GM18867 (cell line): ENCODE measurements around the gene GJC2.
"Not testable (repeated sequence)": the region's sequence is repeated elsewhere in the genome, so short reads cannot be mapped to it uniquely, and the experiment has no call there.

Experiments
- ATAC-seq: cut with Tn5 transposase; IDR thresholded peaks from one replicate; pipeline ENCODE4 v1.9.1; 2021; ENCODE audit warnings: mild to moderate bottlenecking, moderate library complexity; ENCODE audit not compliant: unreplicated experiment

GJC2 gene

GRCh38 chr1:228184152-228184551, 34.4 kb downstream of the GJC2 start:
- ATAC-seq, result no peak

DNA sequence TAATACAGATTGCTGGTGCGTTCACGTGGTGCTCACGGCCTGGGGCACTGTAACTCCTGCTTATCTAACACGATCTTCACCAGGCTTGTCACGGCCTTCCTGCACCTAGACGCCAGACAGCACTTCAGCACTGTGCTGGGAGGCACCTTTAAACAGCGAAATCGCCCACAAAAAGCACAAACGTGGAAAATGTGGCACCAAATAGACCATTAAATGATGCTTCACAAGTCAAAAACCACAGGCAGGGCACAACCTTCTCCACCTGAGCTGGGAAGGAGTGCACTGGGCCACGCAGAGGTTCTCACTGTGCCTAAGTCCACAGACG, 35.9 kb downstream of the GJC2 start:
- ATAC-seq, result no peak

GRCh38 chr1:228188249-228188648, 38.5 kb downstream of the GJC2 start:
- ATAC-seq, result not testable (repeated sequence)

DNA sequence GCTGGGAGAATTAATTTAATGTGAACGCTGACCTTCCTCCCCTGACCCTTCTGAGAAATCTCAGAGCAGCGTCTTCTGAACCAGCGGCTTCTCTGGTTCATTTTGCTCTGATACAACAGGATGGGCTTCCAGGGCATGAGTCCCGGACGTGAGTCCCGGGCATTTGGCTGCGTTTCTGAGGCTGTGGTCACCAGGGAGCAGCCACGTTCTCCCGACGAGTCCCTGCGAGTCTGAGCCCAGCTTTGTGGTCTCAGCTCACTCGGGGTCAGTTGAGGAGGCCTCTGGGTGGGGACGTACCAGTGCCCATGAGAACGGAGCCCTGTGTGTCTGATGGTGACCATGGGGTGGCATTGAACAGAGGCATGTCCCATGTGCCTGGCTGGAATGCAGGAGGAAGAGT, 40.5 kb downstream of the GJC2 start:
- no peak for ATAC-seq

- ATAC-seq, result no peak
These were observed 41.0 kb downstream of the GJC2 start for GRCh38 chr1:228190778-228191177.

DNA sequence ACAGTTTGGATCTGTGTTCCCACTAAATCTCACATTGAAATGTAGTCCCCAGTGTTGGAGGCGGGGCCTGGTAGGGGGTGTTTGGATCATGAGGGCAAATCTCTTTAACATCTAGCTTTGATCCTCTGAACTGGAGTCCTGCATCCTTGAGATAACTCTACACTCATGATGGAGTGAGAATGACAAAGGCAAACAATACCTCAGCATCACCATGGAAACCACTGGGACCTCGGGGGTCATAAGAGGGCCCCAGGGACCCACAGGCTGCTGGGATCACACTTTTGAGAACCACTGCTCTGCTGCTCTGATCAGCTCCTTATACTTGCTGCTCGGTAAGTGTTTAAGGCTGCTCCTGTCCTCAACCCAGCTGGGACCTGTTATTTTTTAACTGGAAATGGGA, 44.7 kb downstream of the GJC2 start:
- no peak for ATAC-seq

DNA sequence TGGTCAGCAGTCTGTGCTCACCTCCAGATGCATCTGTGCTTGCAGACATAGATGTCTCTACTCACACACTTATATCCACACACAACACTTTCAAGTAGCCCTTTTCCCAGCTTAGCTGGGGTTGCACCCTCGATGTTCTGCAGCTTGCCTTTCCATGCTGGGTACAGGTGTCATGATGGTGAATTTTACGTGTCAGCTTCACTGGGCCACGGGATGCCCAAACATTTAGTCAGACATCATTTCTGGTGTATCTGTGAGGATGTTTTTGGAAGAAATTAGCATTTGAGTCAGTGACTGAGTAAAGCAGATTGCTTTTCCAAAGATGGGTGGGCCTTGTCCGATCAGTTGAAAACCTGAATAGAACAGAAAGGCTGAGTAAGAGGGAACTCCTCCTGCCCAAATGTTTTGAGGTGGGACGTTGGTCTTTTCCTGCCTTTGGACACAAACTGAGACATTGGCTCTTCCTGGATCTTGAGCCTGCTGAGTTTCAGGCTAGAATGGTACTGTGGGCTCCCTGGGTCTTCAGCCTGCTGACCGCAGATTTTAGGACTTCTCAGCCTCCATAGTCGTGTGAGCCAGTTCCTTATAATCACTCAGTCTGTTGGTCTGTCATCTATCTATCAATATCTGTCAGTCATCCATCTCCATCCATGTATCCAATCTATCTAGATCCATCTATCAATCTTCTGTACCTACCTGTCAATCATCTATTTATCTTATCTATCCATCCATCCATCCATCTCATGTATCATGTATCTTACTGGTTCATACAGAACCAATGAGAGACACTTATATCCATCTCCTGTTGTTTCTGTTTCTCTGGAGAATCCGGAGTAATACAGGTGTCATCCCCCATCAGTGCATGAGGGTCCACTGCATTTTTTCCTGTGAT, 45.4 kb downstream of the GJC2 start:
- no peak for ATAC-seq

- ATAC-seq, result no peak
These were observed 47.9 kb downstream of the GJC2 start for GRCh38 chr1:228197555-228198147.

DNA sequence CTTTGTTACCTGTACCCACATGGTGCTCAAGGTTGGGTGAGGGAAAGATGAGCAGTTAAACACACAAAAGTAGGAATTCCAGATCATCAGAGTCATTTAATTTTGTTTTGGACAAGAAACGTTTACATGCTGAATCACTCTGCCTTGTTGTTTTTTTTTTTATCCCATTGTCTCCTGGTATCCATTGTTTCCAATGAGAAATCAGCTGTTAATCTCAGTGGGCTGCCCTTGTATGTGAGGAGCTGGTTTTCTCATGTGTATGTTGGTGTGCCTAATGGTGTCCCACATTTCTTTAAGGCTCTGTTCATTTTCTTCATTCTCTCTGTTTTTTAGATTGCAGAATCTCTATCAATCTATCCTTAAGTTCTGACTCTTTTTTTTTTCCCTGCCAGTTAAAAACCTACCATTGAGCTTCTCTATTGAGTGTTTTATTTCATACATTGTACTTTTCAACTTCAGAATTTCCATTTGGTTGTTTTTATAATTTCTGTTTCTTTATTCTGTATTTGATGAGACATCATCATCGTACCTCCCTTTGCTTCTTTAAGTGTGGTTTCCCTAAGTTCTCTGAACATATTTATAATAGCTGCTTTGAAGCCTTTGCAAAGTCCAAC, 49.4 kb downstream of the GJC2 start:
- ATAC-seq, result no peak

- no peak for ATAC-seq
These were observed 55.2 kb downstream of the GJC2 start for GRCh38 chr1:228204958-228205357.

- no peak for ATAC-seq
These were observed 56.1 kb downstream of the GJC2 start for GRCh38 chr1:228205526-228206436.

GRCh38 chr1:228206582-228207351, 57.0 kb downstream of the GJC2 start:
- ATAC-seq, result no peak

DNA sequence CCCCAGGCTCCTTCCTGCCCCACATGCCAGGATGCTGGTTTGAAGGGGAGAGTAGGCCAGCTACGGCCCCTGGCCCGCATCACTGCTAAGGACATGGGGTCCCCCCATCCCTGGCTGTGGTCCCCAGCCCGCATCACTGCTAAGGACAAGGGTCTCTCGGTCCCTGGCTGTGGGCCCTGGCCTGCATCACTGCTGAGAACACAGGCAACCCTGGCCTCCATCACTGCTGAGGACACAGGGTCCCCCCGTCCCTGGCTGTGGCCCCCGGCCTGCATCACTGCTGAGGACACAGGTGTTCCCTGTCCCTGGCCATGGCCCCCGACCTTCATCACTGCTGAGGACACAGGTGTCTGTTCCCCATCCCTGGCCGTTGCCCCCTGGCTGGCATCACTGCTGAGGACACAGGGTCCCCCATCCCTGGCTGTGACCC, 57.7 kb downstream of the GJC2 start:
- no peak for ATAC-seq

- no peak for ATAC-seq
These were observed 58.4 kb downstream of the GJC2 start, which contains the start of gene OBSCN for GRCh38 chr1:228207851-228208821. Gene OBSCN (plus strand): TSS chr1:228208044. CDS start chr1:228211784, 3,740 bp downstream.

- no peak for ATAC-seq
These were observed 59.3 kb downstream of the GJC2 start for GRCh38 chr1:228208831-228209551.
